Dedifferentiated amniotic fluid mesenchymal stem cell (primary cell): ENCODE results near the gene FBXL20.
"Not testable (repeated sequence)": the region's sequence is repeated elsewhere in the genome, so short reads cannot be mapped to it uniquely, and the experiment has no call there.

Experiments used
- DNase-seq: peaks from one replicate; pipeline ENCODE4 v3.0.0-alpha.2; 2016; ENCODE audit errors: extremely low spot score

Gene FBXL20

GRCh38 chr17:39332092-39332491 lies 69.3 kb downstream of the FBXL20 start:
- no peak for DNase-seq

- DNase-seq: no peak
Observed at GRCh38 chr17:39328815-39329214, 72.6 kb downstream of the FBXL20 start.

GRCh38 chr17:39327109-39327508 lies 74.3 kb downstream of the FBXL20 start:
- no peak for DNase-seq

GRCh38 chr17:39325528-39326240 lies 75.7 kb downstream of the FBXL20 start:
- no peak for DNase-seq

GRCh38 chr17:39318636-39319035 lies 82.8 kb downstream of the FBXL20 start:
- DNase-seq: no peak

GRCh38 chr17:39306509-39307212 lies 94.8 kb downstream of the FBXL20 start:
- DNase-seq: peak; percentile 33

GRCh38 chr17:39305978-39306377 lies 95.4 kb downstream of the FBXL20 start:
- no peak for DNase-seq

GRCh38 chr17:39304188-39304587 lies 97.2 kb downstream of the FBXL20 start:
- no peak for DNase-seq

- no peak for DNase-seq
Observed at GRCh38 chr17:39294060-39294459, 107.4 kb downstream of the FBXL20 start.

GRCh38 chr17:39292546-39292945 lies 108.9 kb downstream of the FBXL20 start:
- not testable (repeated sequence) for DNase-seq

GRCh38 chr17:39286513-39286912 lies 114.9 kb downstream of the FBXL20 start:
- not testable (repeated sequence) for DNase-seq

GRCh38 chr17:39284685-39285084 lies 116.7 kb downstream of the FBXL20 start:
- DNase-seq: no peak

GRCh38 chr17:39283896-39284295 lies 117.5 kb downstream of the FBXL20 start:
- peak; percentile 26 for DNase-seq

- no peak for DNase-seq
Observed at GRCh38 chr17:39283098-39283497, 118.3 kb downstream of the FBXL20 start.

GRCh38 chr17:39281806-39282205 lies 119.6 kb downstream of the FBXL20 start:
- peak; percentile 18 for DNase-seq

- not testable (repeated sequence) for DNase-seq
Observed at GRCh38 chr17:39278246-39278645, 123.2 kb downstream of the FBXL20 start.

GRCh38 chr17:39277110-39277509 lies 124.3 kb downstream of the FBXL20 start:
- DNase-seq: no peak

GRCh38 chr17:39276113-39276512 lies 125.3 kb downstream of the FBXL20 start:
- DNase-seq: no peak

- peak; percentile 22 for DNase-seq
Observed at GRCh38 chr17:39271546-39271945, 129.9 kb downstream of the FBXL20 start.

- DNase-seq: peak; percentile 96
Observed at GRCh38 chr17:39270923-39271322, 130.5 kb downstream of the FBXL20 start.

- no peak for DNase-seq
Observed at GRCh38 chr17:39264119-39264518, 137.3 kb downstream of the FBXL20 start.

- DNase-seq: no peak
Observed at GRCh38 chr17:39261286-39261685, 140.1 kb downstream of the FBXL20 start.

GRCh38 chr17:39252788-39253460 lies 148.5 kb downstream of the FBXL20 start:
- no peak for DNase-seq
